ENCODE results near the gene CASP7.

- TF ChIP-seq CTCF (IDR thresholded peaks at IDR 0.05), result no peak
- no peak for TF ChIP-seq POLR2A (IDR thresholded peaks at IDR 0.05)
These were observed 16.0 kb downstream of the CASP7 start for GRCh38 chr10:113695691-113696090.

Data from prostate gland (tissue), 2 donors.